ENCODE data around the gene SYDE1.

- TF ChIP-seq POLR2A (IDR thresholded peaks at IDR 0.05; ENCODE audit: low read depth, low read length): no peak
- no peak for TF ChIP-seq POLR2AphosphoS5 (IDR thresholded peaks at IDR 0.05; ENCODE audit: low read depth, low read length)
These were observed 6.9 kb downstream of the SYDE1 start for GRCh38 chr19:15114153-15114540.

Data from GM12891 (cell line).